CD4-positive, alpha-beta memory T cell (primary cell): ENCODE results near the gene DUSP18. TPM values are rescaled to one million over a fixed set of nuclear protein-coding genes. Genes with fewer than 3 reads are reported as not detected.
"Not testable (repeated sequence)": the region's sequence is repeated elsewhere in the genome, so short reads cannot be mapped to it uniquely, and the experiment has no call there.

Source experiments
- CTCF ChIA-PET: fragments of 350-600 bp; sonication (Branson Sonifier 250); formaldehyde crosslinking; loops from one replicate; lab custom pipeline; 2021; ENCODE audit warnings: inconsistent platforms; ENCODE audit not compliant: partially characterized antibody; lab: Charles Lee
- POLR2A ChIA-PET: fragments of 350-600 bp; sonication (Branson Sonifier 250); formaldehyde crosslinking; loops from one replicate; lab custom pipeline; 2021; ENCODE audit not compliant: partially characterized antibody; lab: Charles Lee
- DNase-seq, 5 donors: peaks; one replicate each; pipeline versions ENCODE4 v3.0.0 to v3.0.0-alpha.2; 2020 to 2022; ENCODE audit warnings: mixed read lengths in 1 of 5
- H3K27ac ChIP-seq: one replicate; pipeline ENCODE4 v1.7.0; 2013; ENCODE audit warnings: low read depth, low read length
- H3K27me3 ChIP-seq: 2 replicates; pipeline ENCODE4 v1.7.0; 2013; ENCODE audit warnings: mild to moderate bottlenecking, low read length, moderate library complexity; ENCODE audit not compliant: insufficient read depth
- H3K36me3 ChIP-seq: 2 replicates; pipeline ENCODE4 v1.7.0; 2013; ENCODE audit warnings: mild to moderate bottlenecking, low read length, moderate library complexity; ENCODE audit not compliant: insufficient read depth
- H3K4me1 ChIP-seq: 2 replicates; pipeline ENCODE4 v1.7.0; 2013; ENCODE audit warnings: mild to moderate bottlenecking, low read length, moderate library complexity; ENCODE audit not compliant: insufficient read depth
- H3K4me3 ChIP-seq, 2 donors: one replicate each; pipeline ENCODE4 v1.7.0; 2013; ENCODE audit warnings: low read length in 2 of 2, mild to moderate bottlenecking in 1 of 2
- H3K9me3 ChIP-seq, 2 donors: one replicate each; pipeline ENCODE4 v1.7.0; 2013; ENCODE audit warnings: low read length in 2 of 2, control low read depth in 1 of 2; ENCODE audit not compliant: control insufficient read depth in 1 of 2
- H3K27ac Mint-ChIP-seq, 7 donors: one replicate each; pipeline ENCODE4 v1.8.0; 2020 to 2021; ENCODE audit warnings: mixed read lengths in 7 of 7, mild to moderate bottlenecking in 6 of 7, inconsistent platforms in 3 of 7, moderate library complexity in 3 of 7
- H3K27me3 Mint-ChIP-seq, 2 donors: one replicate each; pipeline ENCODE4 v1.8.0; 2020 to 2021; ENCODE audit warnings: mixed read lengths in 2 of 2
- H3K36me3 Mint-ChIP-seq, 2 donors: one replicate each; pipeline ENCODE4 v1.8.0; 2020 to 2021; ENCODE audit warnings: mixed read lengths in 2 of 2, inconsistent platforms in 1 of 2, mild to moderate bottlenecking in 1 of 2
- H3K4me1 Mint-ChIP-seq, 4 donors: one replicate each; pipeline ENCODE4 v1.8.0; 2020 to 2021; ENCODE audit warnings: mixed read lengths in 4 of 4, mild to moderate bottlenecking in 1 of 4
- H3K4me3 Mint-ChIP-seq, 8 donors: one replicate each; pipeline ENCODE4 v1.8.0; 2020 to 2021; ENCODE audit warnings: mixed read lengths in 8 of 8, mild to moderate bottlenecking in 7 of 8, moderate library complexity in 6 of 8, inconsistent platforms in 3 of 8
- H3K9me3 Mint-ChIP-seq, 8 donors: one replicate each; pipeline ENCODE4 v1.8.0; 2020 to 2021; ENCODE audit warnings: mixed read lengths in 8 of 8, mild to moderate bottlenecking in 5 of 8, inconsistent platforms in 3 of 8, moderate library complexity in 1 of 8
- intact Hi-C: fragments of 100-400 bp; cut with micrococcal nuclease; formaldehyde crosslinking; loops from one replicate; pipeline ENCODE4 v1.15.1; 2023
- polyA plus RNA-seq, 2 donors: library from polyadenylated mRNA; unstranded; fragments of 300-500 nt; fragmentation: Illumina TruSeq; gene quantifications; one replicate each; pipeline ENCODE4 v1.2.3, GENCODE V29; 2021
- total RNA-seq, 2 experiments: library from RNA; stranded (reverse); gene quantifications; one replicate each; pipeline ENCODE4 v1.2.3, GENCODE V29; 2021

Gene DUSP18
- total and polyA plus RNA-seq, 4 experiments from 2014 or later: 12.4 to 16.9 (median 15.6) TPM

- intact Hi-C loops, DNase-seq, H3K36me3 Mint-ChIP-seq, H3K4me1 ChIP-seq, H3K4me1 Mint-ChIP-seq, H3K27me3 ChIP-seq, H3K4me3 ChIP-seq, H3K9me3 Mint-ChIP-seq, H3K9me3 ChIP-seq, H3K4me3 Mint-ChIP-seq, H3K27ac ChIP-seq, POLR2A ChIA-PET, H3K27ac Mint-ChIP-seq, H3K36me3 ChIP-seq: not testable (repeated sequence)
- CTCF ChIA-PET: interaction anchor here (1.1 kb wide), 1 partner anchor 45 kb away, joined by 3 read pairs; no protein-coding TSS in a partner anchor
- peaks cover 8 to 11% of the 10 kb centered on the region in 2 donors for H3K27me3 Mint-ChIP-seq
Observed at GRCh38 chr22:30679895-30680690, 12.4 kb upstream of the DUSP18 start.

- H3K27me3 Mint-ChIP-seq, H3K36me3 Mint-ChIP-seq, POLR2A ChIA-PET, H3K27me3 ChIP-seq, DNase-seq, H3K4me1 ChIP-seq, H3K9me3 Mint-ChIP-seq, H3K27ac ChIP-seq, intact Hi-C loops, H3K36me3 ChIP-seq, H3K27ac Mint-ChIP-seq, H3K9me3 ChIP-seq, H3K4me3 ChIP-seq, H3K4me3 Mint-ChIP-seq, CTCF ChIA-PET, H3K4me1 Mint-ChIP-seq: not testable (repeated sequence)
Observed at GRCh38 chr22:30676565-30676964, 8.9 kb upstream of the DUSP18 start.

- CTCF ChIA-PET: no interaction called here
- no peak for DNase-seq
- peaks cover 8% of the 10 kb centered on the region in 2 donors for H3K27me3 Mint-ChIP-seq
- POLR2A ChIA-PET: no interaction called here
- no peak overlapping the region for H3K27ac Mint-ChIP-seq
- intact Hi-C loops: no loop called here
- H3K4me1 ChIP-seq: no peaks in the 10 kb centered on the region
- no peak overlapping the region for H3K4me3 Mint-ChIP-seq
- no peak overlapping the region for H3K27ac ChIP-seq
- H3K4me1 Mint-ChIP-seq: peaks cover 0 to 2% (median 0%) of the 10 kb centered on the region in 4 donors
- no peaks in the 10 kb centered on the region for H3K27me3 ChIP-seq
- H3K36me3 Mint-ChIP-seq: no peaks in the 10 kb centered on the region
- no peaks in the 10 kb centered on the region for H3K36me3 ChIP-seq
- no peaks in the 10 kb centered on the region for H3K9me3 Mint-ChIP-seq
- no peaks in the 10 kb centered on the region for H3K9me3 ChIP-seq
- H3K4me3 ChIP-seq: no peak overlapping the region
Observed at GRCh38 chr22:30675436-30675835, 7.8 kb upstream of the DUSP18 start.

- no peak for DNase-seq
- intact Hi-C loops: no loop called here
- H3K27me3 Mint-ChIP-seq: peaks cover 8% of the 10 kb centered on the region in 2 donors
- no peaks in the 10 kb centered on the region for H3K9me3 ChIP-seq
- no peak overlapping the region for H3K4me3 ChIP-seq
- no peak overlapping the region for H3K27ac ChIP-seq
- H3K9me3 Mint-ChIP-seq: no peaks in the 10 kb centered on the region
- no peaks in the 10 kb centered on the region for H3K27me3 ChIP-seq
- POLR2A ChIA-PET: no interaction called here
- H3K36me3 ChIP-seq: no peaks in the 10 kb centered on the region
- no peaks in the 10 kb centered on the region for H3K36me3 Mint-ChIP-seq
- no peaks in the 10 kb centered on the region for H3K4me1 ChIP-seq
- CTCF ChIA-PET: interaction anchor here (0.6 to 5.1 kb wide), 2 partner anchors 40 to 89 kb away, joined by 4 to 22 read pairs; partner anchors contain the start of gene SLC35E4
- peaks cover 0 to 2% (median 0%) of the 10 kb centered on the region in 4 donors for H3K4me1 Mint-ChIP-seq
- H3K27ac Mint-ChIP-seq: peak overlapping the region in 1 of 7 donors; percentile 26
- no peak overlapping the region for H3K4me3 Mint-ChIP-seq
Observed at GRCh38 chr22:30674482-30674881, 6.8 kb upstream of the DUSP18 start.

GRCh38 chr22:30673136-30673535 is 5.5 kb upstream of the DUSP18 start:
- H3K27ac Mint-ChIP-seq: no peak overlapping the region
- intact Hi-C loops: no loop called here
- no peak overlapping the region for H3K27ac ChIP-seq
- H3K4me3 ChIP-seq: no peak overlapping the region
- no peak overlapping the region for H3K4me3 Mint-ChIP-seq
- peaks cover 0 to 1% of the 10 kb centered on the region in 2 donors for H3K36me3 Mint-ChIP-seq
- H3K4me1 ChIP-seq: peaks cover 5% of the 10 kb centered on the region
- ChIA-PET POLR2A (interaction anchor here (0.6 kb wide), 1 partner anchor 18 kb away, joined by 3 read pairs; no protein-coding TSS in a partner anchor), CTCF (interaction anchor here (5.1 kb wide), 1 partner anchor 38 kb away, joined by 22 read pairs; the partner anchor contains the start of gene SLC35E4)
- no peaks in the 10 kb centered on the region for H3K27me3 ChIP-seq
- no peaks in the 10 kb centered on the region for H3K36me3 ChIP-seq
- no peak for DNase-seq
- H3K27me3 Mint-ChIP-seq: peaks cover 8% of the 10 kb centered on the region in 2 donors
- no peaks in the 10 kb centered on the region for H3K9me3 ChIP-seq
- peaks cover 0 to 3% (median 0%) of the 10 kb centered on the region in 8 donors for H3K9me3 Mint-ChIP-seq
- peaks cover 4 to 6% (median 4%) of the 10 kb centered on the region in 4 donors for H3K4me1 Mint-ChIP-seq

GRCh38 chr22:30671071-30671470 is 3.4 kb upstream of the DUSP18 start:
- intact Hi-C loops: no loop called here
- Histone ChIP-seq H3K9me3 (no peaks in the 10 kb centered on the region), H3K27me3 (no peaks in the 10 kb centered on the region), H3K4me1 (peaks cover 13% of the 10 kb centered on the region), H3K27ac (no peak overlapping the region), H3K36me3 (no peaks in the 10 kb centered on the region), H3K4me3 (no peak overlapping the region)
- ChIA-PET CTCF (interaction anchor here (5.1 kb wide), 1 partner anchor 36 kb away, joined by 22 read pairs; the partner anchor contains the start of gene SLC35E4), POLR2A (interaction anchor here (1.0 kb wide), 1 partner anchor 36 kb away, joined by 3 read pairs; no protein-coding TSS in a partner anchor)
- H3K27ac Mint-ChIP-seq: peak overlapping the region in 1 of 7 donors; percentile 36
- peaks cover under 1 to 3% of the 10 kb centered on the region in 2 donors for H3K27me3 Mint-ChIP-seq
- no peak for DNase-seq
- peaks cover 0 to 5% of the 10 kb centered on the region in 2 donors for H3K36me3 Mint-ChIP-seq
- peaks cover 9 to 18% (median 14%) of the 10 kb centered on the region in 4 donors for H3K4me1 Mint-ChIP-seq
- no peak overlapping the region for H3K4me3 Mint-ChIP-seq
- H3K9me3 Mint-ChIP-seq: peaks cover 0 to 3% (median 0%) of the 10 kb centered on the region in 8 donors

GRCh38 chr22:30668386-30668710 is 673 bp upstream of the DUSP18 start:
- peak overlapping the region; percentile 61 for H3K27ac ChIP-seq

More at GRCh38 chr22:30668386-30668710, 673 bp upstream of the DUSP18 start:
- Mint-ChIP-seq H3K4me1 (peaks cover 16 to 28% (median 19%) of the 10 kb centered on the region in 4 donors), H3K27ac (peak overlapping the region in 6 of 7 donors; percentile 71 to 96 (median 92)), H3K36me3 (peaks cover 12 to 16% of the 10 kb centered on the region in 2 donors), H3K27me3 (no peaks in the 10 kb centered on the region), H3K9me3 (peaks cover 0 to 3% (median 0%) of the 10 kb centered on the region in 8 donors), H3K4me3 (peak overlapping the region; percentile 90 to 99 (median 96))
- Histone ChIP-seq H3K4me3 (peak overlapping the region in 1 of 2 donors; percentile 79), H3K9me3 (no peaks in the 10 kb centered on the region), H3K27me3 (no peaks in the 10 kb centered on the region), H3K36me3 (peaks cover 2% of the 10 kb centered on the region), H3K4me1 (peaks cover 13% of the 10 kb centered on the region)
- intact Hi-C loops: no loop called here
- DNase-seq: no peak
- CTCF ChIA-PET: interaction anchor here (1.4 to 3.4 kb wide), 2 partner anchors 18 to 33 kb away, joined by 3 to 19 read pairs; partner anchors contain the start of gene SLC35E4
- POLR2A ChIA-PET: interaction anchor here (0.9 to 3.2 kb wide), 5 partner anchors 15 to 622 kb away, joined by 3 to 24 read pairs (median 3); partner anchors contain the start of genes OSBP2, PES1 and SLC35E4
